Astrocyte (in vitro differentiated cells and primary cell): ENCODE measurements around the gene ADAM22.

ENCODE experiments used
- CTCF ChIP-seq: IDR thresholded peaks from 2 replicates; pipeline ENCODE4 v1.5.1; 2011; ENCODE audit warnings: low read depth, mild to moderate bottlenecking, inconsistent platforms, low read length, moderate library complexity; ENCODE audit not compliant: insufficient read depth
- EZH2 ChIP-seq: IDR thresholded peaks from 2 replicates; pipeline ENCODE4 v1.6.1; 2012; ENCODE audit warnings: mild to moderate bottlenecking, low read length, inconsistent platforms; ENCODE audit not compliant: insufficient read depth

GRCh38 chr7:87933605-87933952 is 472 bp upstream of the ADAM22 start:
- no peak for TF ChIP-seq CTCF
- TF ChIP-seq EZH2 = no peak
